ENCODE measurements around the gene CFAP57. TPM values are rescaled to one million over a fixed set of nuclear protein-coding genes. Genes with fewer than 3 reads are reported as not detected.
A peak's percentile ranks its signal among the peaks of the same experiment; 100 is the strongest.
"Not testable (repeated sequence)": the region's sequence is repeated elsewhere in the genome, so short reads cannot be mapped to it uniquely, and the experiment has no call there.

CFAP57 gene
- polyA plus RNA-seq, 1 donor: 5.4 TPM

DNA sequence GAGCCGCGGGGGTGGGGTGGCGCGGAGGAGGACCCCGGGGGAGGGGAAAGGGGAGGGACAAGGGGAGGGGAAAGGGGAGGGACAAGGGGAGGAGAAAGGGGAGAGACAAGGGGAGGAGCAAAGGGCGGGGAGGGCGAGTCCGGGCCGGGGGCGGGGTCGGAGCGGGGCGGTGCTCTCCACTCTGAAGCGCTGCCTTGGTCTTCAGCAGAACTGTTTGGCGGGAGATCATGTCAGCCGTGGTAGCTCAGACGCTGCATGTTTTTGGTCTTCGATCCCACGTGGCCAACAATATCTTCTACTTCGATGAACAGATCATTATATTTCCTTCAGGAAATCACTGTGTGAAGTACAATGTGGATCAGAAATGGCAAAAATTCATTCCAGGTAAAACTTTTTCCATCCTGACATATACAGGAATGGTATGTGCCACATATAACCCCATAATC is 420 bp downstream of the CFAP57 start:
- DNase-seq: peak; percentile 77

DNA sequence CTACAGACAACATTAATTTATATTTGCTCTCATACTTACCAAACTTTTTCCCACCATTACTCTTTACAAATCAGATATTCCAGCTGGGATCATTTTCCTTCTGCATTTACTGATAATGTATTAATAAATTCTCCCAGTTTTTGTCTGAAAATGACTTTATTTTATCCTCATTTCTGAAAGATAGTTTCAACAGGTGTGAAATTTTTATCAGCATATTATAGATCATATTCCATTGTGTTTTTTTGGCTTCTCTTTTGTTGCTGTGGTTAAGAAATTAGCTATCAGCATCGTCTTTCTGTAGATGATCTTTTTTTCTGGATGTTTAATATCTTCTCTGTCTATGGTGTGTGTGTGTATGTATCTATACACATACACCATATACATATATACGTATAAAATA is 2.7 kb downstream of the CFAP57 start:
- no peak for DNase-seq

DNA sequence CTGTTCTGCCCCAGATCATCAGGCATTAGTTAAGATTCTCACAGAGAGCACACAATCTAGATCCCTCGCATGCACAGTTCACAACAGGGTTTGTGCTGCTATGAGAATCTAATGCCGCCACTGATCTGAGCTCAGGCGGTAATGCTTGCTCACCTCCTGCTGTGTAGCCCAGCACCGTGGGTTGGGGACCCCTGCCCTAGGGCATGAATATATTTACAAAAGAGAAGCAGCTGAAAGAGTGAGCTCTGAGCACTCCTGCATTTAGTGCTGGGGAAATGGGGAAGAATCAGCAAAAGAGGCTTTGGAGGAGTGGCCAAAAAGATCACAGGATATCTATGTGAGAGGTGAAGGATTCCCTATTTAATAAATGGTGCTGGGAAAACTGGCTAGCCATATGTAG is 5.6 kb downstream of the CFAP57 start:
- DNase-seq: no peak

DNA sequence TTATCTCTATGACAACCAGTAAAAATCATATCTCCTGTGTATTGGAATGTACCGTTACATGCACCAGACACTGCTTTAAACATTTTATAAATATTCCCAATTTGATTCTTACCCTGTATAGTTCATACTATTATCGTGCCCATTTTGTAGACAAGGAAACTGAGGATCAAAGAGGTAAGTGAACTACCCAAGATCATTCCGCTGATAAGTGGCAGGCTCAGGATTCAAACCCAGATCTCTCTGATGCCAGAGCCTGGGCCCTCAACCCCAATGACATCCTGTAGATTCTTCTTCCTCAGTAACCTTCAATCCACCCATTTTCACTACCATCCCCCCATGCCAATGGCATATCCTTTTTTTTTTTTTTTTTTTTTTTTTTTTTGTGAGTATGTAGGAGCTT is 12.3 kb downstream of the CFAP57 start:
- DNase-seq: no peak

DNA sequence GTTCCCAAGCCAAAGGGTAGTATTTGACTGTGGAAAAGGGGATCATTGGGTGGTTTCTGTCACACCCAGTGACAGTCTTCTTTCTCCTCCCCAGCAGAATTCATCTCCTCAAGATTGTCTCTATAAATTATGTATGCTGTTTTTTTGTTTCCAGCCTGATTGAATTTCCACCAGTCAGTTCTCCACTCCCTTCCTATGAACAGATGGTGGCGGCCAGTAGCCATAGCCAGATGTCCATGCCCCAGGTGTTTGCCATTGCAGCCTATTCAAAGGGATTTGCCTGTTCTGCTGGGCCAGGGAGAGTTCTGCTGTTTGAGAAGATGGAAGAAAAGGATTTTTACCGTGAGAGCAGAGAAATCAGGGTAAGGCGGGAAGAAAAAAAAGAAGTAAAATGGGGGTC is 12.9 kb downstream of the CFAP57 start:
- DNase-seq: no peak

DNA sequence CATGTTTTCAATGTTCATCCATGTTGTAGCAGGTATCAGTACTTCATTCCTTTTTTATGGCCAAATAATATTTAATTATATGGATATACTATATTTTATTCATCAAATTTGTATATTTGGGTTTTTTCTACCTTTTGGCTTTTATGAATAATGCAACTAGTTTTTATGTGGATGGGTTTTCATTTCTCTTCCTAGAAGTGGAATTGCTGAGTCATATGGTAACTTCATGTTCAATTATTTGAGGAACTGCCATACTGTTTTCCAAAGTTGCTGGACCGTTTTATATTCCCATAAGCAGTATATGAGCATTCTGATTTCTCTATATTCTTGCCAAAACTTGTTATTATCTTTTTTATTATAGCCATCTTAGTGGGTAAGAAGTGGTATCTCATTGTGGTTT is 16.0 kb downstream of the CFAP57 start:
- DNase-seq: no peak

DNA sequence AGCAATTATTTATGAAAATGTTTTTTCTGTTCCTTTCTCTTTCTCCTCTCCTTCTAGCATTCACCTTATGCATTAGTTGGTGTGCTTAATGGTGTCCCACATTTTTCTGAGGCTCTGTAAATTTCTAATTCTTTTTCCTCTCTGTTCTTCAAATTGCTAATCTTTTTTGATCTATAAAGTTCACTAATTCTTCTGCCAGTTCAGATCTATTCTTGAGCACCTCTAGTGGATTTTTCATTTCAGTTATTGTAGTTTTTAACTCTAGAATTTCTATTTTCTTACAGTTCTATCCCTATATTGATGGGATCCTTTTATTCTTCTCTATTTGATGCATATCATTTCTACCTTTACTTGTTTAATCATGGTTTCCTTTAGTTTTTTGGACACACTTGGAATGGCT is 22.4 kb downstream of the CFAP57 start:
- DNase-seq: no peak

DNA sequence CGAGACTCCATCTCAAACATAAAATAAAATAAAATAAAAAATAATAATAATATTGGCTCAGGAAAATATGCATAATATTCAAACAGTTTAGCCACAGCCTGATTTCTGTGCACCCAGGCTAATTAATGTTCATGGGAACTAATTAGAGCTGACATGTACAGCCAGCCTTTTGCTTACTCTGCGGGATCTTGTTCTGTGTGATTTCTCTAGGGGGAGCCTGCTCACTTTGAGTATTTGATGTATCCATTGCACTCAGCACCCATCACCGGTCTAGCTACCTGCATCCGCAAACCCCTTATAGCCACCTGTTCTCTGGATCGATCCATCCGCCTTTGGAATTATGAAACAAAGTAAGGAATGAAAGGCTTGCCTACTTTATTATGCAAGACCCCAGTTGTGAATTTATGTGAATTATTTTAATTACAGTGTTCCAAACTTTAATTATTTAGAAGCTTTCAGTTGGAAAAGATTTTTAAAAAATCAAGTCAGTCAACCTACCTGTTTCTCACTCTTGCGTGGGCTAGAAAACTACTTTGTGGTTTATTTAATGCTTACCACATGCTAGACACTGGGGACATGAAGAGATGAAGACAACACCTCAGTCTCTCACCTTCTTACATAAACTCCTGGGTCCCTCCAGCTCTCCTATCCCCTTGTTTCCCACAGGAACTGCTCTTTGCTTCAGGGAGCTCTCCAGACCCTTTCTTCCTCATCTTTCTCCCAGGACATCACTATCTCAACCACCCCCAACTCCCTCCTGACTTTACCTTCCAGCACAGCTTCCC is 25.4 kb downstream of the CFAP57 start:
- no peak for DNase-seq

DNA sequence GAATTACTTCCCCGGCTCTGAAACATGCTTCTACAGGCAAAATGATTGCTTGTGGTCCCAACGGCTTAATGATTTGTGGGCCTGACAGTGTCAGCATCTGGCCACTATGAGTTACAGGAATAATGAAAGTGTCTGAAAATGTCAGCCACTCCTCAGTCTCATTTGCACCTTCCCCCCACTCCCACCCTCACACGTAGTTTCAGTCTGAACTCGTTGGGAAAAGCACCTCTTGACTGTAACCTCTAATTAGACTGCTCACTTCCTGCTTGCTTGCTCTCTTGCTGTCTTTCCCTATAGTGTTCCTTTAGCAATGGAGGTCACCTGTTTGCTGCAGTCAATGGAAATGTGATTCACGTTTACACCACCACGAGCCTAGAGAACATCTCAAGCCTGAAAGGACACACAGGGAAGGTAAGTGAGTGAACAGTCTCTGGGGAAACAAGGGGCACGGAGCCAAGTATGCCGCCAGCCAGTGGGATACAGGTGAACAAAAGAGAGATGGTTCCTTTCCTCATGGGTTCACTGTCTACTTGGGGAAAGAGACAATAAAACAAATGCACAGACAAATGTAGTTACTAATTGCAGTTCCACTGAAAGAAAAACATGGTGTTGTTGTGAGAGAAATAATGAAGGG is 27.1 kb downstream of the CFAP57 start:
- DNase-seq: no peak

DNA sequence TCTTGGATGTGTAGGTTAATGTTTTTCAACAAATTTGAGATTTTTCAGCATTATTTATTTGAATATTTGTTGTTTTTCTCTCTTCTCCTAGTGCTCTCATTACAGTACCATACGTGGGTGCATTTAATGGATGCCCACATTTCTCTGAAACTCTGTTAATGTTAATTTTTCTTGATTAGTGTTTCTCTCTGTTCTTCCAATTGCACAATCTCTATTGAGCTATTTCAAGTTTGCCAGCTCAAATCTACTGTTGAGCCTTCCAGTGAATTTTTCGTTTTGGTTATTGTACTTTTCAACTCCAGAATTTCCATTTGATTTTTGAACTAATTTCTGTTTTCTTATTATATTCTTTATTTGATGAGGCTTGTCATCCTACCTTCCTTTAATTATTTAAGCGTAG is 31.7 kb downstream of the CFAP57 start:
- no peak for DNase-seq

DNA sequence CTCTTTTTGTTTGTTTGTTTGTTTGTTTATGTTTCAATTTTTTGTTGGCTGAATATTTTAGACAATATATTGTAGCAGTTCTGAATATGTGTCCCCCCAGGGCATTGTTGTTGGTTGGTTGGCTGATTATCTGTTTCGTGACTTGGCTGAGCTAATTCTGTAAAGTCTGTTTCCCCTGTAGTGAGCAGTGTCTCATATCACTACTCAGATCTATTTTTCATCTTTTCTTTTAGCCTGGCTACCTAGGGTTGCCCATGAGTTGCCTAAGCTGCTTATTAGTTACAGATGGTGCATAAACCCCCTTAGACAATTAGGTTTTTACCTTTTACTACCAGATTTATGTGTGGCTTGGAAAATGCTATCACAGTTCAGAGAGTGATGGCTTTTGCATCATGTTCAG is 32.3 kb downstream of the CFAP57 start:
- DNase-seq: no peak

DNA sequence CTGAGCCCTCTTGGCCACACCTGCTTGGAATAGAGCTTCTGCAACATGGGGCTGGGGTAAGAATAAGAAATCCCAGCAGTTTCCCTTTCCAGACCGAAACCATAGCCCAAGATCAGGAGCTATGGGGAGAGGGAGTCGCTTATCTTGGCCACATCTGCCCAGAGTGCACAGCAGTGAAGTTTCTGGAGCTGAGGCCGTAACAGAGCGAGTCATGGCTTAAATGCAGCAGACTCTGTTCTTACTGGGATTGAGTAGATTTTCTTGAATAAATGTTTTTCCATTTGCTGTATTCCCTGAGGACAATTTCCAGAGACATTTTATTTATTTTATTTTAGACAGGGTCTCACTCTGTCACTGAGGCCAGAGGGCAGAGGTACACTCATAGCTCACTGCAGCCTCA is 33.5 kb downstream of the CFAP57 start:
- DNase-seq: no peak

DNA sequence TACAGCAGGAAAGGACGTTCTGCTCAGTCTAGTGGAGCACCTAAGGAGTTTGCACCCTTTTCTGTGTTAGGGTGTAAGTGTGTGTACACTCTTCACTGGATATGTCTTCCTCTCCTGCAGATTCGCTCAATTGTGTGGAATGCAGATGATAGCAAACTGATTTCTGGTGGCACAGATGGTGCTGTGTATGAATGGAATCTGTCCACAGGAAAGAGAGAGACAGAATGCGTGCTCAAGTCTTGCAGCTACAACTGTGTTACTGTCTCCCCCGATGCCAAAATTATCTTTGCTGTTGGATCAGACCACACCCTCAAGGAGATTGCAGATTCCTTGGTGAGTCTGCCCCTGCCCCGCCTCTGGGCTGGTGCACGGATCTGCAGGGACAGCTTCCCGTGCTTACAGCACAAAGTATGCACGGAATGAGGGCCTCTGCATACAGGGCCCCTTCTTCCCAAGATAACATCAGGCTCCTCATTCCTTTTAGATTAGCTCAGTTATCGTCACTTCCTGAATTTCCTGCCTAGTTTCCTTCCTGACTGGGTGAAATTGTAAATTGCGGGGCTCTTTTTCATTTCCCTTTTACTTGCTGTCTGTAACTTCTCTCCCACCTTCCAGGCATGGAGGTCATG is 34.6 kb downstream of the CFAP57 start:
- peak; percentile 50 for DNase-seq

DNA sequence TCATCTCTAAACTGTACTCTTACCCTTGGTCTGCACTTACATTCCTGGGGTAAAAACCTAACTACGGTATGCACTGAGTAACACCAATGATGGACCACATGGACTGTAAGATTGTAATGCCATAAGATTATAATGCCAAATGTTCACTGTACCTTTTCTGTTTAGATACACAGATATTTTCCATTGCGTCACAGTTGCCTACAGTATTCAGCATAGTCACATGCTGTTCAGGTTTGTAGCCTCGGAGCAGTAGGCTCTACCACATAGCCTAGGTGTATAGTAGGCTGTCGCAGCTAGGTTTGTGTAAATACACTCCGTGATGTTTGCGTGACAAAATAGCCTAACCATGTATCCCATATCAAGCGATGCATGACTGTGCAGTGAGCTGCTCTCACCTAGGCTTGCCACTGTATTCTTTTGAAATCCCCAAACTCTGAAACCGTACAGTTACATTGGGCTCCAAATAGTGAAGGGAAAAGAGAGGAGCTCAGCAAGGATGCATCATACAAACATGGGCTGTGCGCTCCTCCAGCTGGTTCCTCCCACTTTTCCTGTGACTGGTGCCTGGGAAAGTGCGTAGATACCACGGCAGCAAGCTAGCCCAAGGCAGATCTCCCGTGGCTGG is 35.2 kb downstream of the CFAP57 start:
- no peak for DNase-seq

DNA sequence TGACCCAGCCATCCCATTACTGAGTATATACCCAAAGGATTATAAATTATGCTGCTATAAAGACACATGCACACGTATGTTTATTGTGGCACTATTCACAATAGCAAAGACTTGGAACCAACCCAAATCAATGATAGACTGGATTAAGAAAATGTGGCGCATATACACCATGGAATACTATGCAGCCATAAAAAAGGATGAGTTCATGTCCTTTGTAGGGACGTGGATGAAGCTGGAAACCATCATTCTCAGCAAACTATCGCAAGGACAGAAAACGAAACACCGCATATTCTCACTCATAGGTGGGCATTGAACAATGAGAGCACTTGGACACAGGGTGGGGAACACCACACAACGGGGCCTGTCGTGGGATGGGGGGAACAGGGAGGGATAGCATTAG is 36.1 kb downstream of the CFAP57 start:
- DNase-seq: not testable (repeated sequence)

DNA sequence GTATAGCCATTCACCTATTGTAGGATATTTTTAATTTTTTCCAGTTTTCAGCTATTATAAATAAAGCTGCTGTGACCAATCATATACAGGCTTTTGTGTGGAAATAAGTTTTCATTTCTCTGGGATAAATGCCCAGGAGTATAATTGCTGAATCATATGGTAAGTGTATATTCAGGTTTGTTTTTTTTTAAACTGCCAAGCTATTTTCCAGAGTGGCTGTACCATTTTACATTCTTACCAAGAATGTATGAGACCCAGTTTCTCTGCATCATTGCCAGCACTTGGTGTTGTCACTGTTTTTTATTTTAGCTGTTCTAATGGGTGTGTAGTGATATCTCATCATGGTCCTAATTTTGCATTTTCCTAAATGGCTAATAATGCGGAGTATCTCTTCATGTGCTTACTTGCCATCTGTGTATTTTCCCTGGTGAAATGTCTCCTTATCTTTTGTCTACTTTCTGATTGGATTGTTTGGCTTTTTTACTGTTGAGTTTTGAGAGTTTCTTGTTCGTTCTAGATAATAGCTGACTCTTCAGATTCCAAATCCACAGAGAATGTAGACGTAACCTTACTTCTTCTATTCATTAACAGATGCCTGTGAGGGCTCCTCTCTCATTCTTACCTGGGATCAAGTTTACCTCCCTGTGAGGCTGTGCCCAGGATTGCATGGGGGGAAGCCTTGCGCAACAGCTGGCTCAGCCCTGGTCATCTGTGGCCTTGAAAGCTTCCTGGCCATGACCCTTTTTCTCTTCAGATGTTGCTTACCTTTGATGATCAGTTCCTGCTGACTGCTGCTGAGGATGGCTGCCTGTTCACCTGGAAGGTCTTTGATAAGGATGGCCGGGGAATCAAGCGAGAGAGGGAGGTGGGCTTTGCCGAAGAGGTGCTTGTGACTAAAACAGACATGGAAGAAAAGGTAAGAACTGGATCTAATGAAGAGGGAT is 42.6 kb downstream of the CFAP57 start:
- DNase-seq: no peak

DNA sequence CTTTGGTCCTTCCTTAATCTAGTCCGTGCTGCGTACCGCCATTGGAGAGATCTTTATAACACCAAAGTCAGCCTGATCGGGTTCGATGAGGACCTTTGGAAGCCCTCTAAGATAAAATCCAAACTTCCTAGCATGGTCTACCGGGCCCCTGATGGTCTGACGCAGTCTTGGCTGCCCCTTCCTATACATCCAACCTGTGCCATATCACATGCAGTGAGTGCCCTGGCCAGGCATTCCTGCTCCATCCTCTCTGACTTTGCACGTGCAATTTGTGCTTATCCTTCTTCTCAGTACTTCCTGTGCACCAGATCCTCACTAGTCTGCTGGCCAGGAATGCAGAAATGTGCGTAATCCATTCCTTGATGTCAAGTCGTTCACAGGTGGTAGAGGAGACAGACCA is 45.6 kb downstream of the CFAP57 start:
- no peak for DNase-seq

DNA sequence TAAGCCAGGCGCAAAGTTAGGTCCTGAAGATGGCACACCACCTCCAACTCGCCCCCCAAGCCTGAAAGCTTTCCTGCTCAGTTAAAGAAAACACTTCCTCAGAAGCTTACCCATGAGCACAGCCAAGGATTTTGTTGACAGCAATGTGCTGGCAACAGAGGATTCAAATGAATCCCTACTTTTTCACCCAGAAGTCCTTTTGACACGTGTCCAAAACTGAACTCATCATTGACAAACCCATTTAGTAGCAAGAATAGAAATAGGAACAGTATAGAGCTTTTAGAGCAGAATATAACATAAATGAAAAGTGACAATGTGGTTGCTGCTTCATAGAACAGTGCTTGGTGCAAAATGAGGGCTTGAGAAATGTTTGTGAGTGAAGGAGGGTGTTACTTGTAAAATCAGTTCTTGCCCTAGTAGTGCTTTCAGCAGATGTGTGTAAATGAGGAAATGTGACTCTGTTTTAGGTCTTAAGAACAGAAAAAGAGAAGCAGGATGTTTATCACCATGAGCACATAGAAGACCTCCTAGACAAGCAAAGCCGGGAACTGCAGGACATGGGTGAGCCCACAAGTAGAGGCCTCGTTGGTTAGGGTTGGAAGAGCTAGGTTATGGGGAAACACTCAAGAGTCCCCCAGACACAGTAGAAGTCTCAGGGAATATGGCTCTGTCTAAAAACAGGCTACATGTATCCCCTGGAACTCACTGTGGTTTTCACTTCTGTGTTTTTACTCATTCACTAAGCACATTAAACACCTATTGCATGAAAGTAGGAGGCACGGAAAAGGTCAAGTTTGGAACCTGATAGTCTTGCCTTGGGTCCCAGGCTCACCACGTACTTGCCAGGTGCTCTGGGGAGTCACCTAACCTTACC is 49.0 kb downstream of the CFAP57 start:
- DNase-seq: no peak

DNA sequence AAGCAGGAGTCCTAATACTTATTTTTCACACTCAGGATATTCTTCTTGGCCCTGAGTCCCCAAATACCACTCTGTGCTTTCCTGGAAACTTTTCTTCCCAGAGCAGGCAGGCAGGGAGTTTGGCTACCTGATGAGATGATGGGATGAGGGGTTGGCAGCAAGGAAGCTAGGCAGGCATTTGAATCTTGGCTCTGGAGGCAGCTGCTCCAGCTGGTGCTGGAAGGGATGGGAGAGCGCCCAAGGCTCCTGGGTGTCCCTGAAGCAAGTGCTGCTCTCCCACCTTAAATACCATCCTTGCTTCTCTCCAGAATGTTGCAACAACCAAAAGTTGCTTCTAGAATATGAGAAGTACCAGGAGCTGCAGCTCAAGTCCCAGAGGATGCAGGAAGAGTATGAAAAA is 49.7 kb downstream of the CFAP57 start:
- DNase-seq: no peak

DNA sequence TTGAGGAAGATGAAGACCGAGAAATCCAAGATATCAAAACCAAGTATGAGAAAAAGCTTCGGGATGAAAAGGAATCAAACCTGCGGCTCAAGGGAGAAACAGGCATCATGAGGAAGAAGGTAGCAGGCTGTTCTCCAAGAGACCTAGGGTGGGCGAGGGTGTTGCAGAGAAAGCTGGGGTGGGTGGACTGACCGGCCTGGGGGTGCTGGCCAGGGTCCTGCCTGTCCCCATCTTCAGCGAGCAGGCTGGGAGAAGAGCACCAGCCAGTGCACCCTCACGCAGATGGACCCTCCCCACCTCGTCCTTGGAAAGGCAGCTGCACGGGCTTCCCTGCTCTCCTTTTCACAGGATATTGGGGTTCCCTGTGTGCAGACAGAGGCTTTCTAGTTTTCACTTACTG is 50.7 kb downstream of the CFAP57 start:
- DNase-seq: no peak

DNA sequence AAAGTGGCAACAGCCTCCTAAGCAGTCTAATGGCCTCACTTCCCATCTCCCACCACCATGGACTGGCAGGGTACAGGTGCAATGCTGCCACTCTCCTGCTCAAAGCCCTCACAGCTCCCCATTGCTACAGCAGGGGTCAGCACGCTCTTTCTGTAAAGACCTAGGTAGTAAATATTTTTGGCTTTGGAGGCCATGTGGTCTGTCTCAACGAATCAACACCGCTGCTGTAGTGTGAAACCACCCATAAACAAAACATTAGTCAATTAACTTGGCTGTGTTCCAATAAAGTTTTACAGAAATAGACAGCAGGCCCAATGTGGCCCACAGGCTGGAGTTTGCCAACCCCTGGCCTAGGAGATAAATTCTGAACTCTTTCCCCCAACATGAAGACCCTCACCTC is 53.0 kb downstream of the CFAP57 start:
- no peak for DNase-seq
